ENCODE results near the gene PBRM1. TPM values are rescaled to one million over a fixed set of nuclear protein-coding genes. Genes with fewer than 3 reads are reported as not detected.
"Not testable (repeated sequence)": the region's sequence is repeated elsewhere in the genome, so short reads cannot be mapped to it uniquely, and the experiment has no call there.

Gene PBRM1
- total and polyA plus RNA-seq, 3 donors from 2014 or later: 28.9 to 109 (median 99.8) TPM

DNA sequence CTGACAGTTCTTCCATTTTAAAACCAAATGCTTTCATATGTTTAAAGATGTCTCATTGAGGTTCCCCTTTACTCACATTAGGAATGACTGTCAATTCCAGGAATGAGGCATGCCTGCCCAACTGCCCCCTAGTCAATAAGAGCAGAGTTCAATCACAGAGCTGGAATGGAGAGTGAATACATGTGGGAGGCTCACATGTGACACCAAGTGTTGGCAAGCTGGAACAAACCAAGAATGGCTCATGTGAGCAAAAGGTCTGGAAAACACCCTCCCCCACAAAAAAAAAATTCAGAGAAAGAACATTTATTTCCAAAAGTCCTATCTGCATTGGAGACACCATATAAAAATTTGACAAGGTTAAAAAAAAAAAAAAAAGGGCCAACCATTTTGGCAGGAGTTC is 3.7 kb downstream of the PBRM1 start:
- H3K27me3 ChIP-seq: no peaks in the 10 kb centered on the region
- peak; percentile 79 for DNase-seq
- H3K4me1 ChIP-seq: peaks cover 48% of the 10 kb centered on the region
- H3K9me3 ChIP-seq: no peaks in the 10 kb centered on the region
- no peak for TF ChIP-seq POLR2A (IDR thresholded peaks at IDR 0.05)
- no peak for TF ChIP-seq CTCF (IDR thresholded peaks at IDR 0.05)
- H3K27ac ChIP-seq: peak overlapping the region; percentile 66 to 70
- no peak overlapping the region for H3K4me3 ChIP-seq
- no peaks in the 10 kb centered on the region for H3K36me3 ChIP-seq (ENCODE audit: low read depth, missing control alignments)
- intact Hi-C loops (cut with DNase I; ENCODE audit: low total_unique reads): no loop called here

GRCh38 chr3:52681596-52681995 is 4.1 kb downstream of the PBRM1 start:
- H3K4me3 ChIP-seq: no peak overlapping the region
- no peak for DNase-seq
- intact Hi-C loops (cut with DNase I; ENCODE audit: low total_unique reads): no loop called here
- WGBS, 2 donors: 55% methylated on average over 3 of the region's 3 CpGs
- H3K9me3 ChIP-seq: no peaks in the 10 kb centered on the region
- H3K36me3 ChIP-seq (ENCODE audit: low read depth, missing control alignments): no peaks in the 10 kb centered on the region
- TF ChIP-seq CTCF (IDR thresholded peaks at IDR 0.05): no peak
- TF ChIP-seq POLR2A (IDR thresholded peaks at IDR 0.05): no peak
- no peaks in the 10 kb centered on the region for H3K27me3 ChIP-seq
- peaks cover 45% of the 10 kb centered on the region for H3K4me1 ChIP-seq
- peak overlapping the region; percentile 66 to 70 for H3K27ac ChIP-seq

DNA sequence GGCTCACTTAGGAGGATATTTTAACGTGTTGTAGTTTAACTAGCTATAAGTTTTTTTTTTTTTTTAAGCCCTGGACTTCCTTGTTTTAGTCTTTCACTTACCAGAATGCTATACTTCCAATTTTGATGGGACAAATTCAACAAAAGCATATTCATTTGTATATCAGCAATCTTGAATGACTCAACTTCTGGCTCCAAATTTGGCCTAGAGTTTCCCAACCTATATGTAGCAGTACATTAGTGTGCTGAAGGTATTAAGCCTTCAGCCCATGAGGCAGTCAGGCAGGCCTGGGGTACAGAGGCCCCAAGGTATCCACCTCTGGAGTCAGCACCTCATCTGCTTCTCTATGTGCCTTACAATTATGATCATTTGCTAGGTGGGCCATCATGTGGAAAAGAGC is 5.9 kb downstream of the PBRM1 start:
- intact Hi-C loops (cut with DNase I; ENCODE audit: low total_unique reads): no loop called here
- WGBS, 2 donors: 78 to 84% methylated on average over 1 of the region's 1 CpG
- TF ChIP-seq POLR2A (IDR thresholded peaks at IDR 0.05): no peak
- no peak for TF ChIP-seq CTCF (IDR thresholded peaks at IDR 0.05)
- H3K27ac ChIP-seq: no peak overlapping the region
- H3K27me3 ChIP-seq: no peaks in the 10 kb centered on the region
- H3K4me3 ChIP-seq: no peak overlapping the region
- peaks cover 41% of the 10 kb centered on the region for H3K4me1 ChIP-seq
- H3K9me3 ChIP-seq: no peaks in the 10 kb centered on the region
- no peak for DNase-seq
- no peaks in the 10 kb centered on the region for H3K36me3 ChIP-seq (ENCODE audit: low read depth, missing control alignments)

GRCh38 chr3:52679199-52679538 is 6.5 kb downstream of the PBRM1 start:
- intact Hi-C loops (cut with DNase I; ENCODE audit: low total_unique reads): no loop called here
- Histone ChIP-seq H3K4me1 (peaks cover 35% of the 10 kb centered on the region), H3K36me3 (ENCODE audit: low read depth, missing control alignments) (no peaks in the 10 kb centered on the region), H3K9me3 (no peaks in the 10 kb centered on the region), H3K27ac (no peak overlapping the region), H3K4me3 (no peak overlapping the region), H3K27me3 (no peaks in the 10 kb centered on the region)
- TF ChIP-seq CTCF (IDR thresholded peaks at IDR 0.05) (no peak), POLR2A (IDR thresholded peaks at IDR 0.05) (no peak)
- DNase-seq: no peak
- 87 to 91% methylated on average over 3 of the region's 3 CpGs for WGBS, 2 donors

DNA sequence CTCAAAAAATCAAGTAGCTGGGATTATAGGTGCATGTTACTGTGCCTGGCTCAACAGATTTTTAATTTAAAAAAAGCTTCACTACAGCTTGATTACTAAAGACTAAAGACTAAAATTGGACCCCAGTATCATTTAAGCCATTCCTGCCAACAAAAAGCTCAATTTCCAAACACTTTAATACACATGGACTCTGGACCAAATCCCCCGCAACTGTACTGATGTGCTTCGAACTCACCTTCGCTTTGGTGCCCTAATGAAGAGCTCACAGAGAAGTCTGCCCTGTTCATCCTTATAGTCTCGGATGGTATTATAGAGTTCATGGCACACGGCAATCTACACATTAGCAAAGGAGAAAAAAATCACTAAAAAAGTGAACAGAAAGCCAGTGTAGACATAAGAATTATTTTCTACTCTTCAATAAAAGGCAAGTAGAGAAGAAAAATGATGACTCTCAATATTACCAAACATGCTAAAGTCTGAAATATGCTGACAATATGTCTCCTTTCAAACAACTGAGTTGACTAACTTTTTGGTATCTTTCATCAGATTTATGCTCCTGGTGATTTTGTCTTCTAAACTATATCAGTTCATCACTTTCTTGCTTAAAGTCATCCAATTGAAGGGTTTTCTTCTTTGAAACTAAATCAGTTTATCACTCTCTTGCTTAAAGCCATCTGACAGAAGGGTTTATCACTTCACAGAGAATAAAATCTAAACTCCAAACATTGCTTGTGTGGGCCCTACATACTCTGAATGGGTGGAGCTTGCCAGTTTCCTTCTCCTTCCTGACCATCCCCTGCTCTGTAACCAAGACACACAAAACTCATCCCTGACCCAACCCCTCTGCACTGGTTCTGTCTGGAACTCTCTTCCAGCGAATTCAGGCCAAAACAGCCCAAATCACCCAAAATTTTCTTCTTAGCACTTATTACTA is 7.2 kb downstream of the PBRM1 start:
- peaks cover 30% of the 10 kb centered on the region for H3K4me1 ChIP-seq
- H3K9me3 ChIP-seq: no peaks in the 10 kb centered on the region
- no peak for DNase-seq
- intact Hi-C loops (cut with DNase I; ENCODE audit: low total_unique reads): no loop called here
- no peaks in the 10 kb centered on the region for H3K27me3 ChIP-seq
- no peak overlapping the region for H3K27ac ChIP-seq
- TF ChIP-seq CTCF (IDR thresholded peaks at IDR 0.05): no peak
- no peak for TF ChIP-seq POLR2A (IDR thresholded peaks at IDR 0.05)
- H3K4me3 ChIP-seq: no peak overlapping the region
- WGBS, 2 donors: 95% methylated on average over 6 of the region's 6 CpGs
- H3K36me3 ChIP-seq (ENCODE audit: low read depth, missing control alignments): no peaks in the 10 kb centered on the region

DNA sequence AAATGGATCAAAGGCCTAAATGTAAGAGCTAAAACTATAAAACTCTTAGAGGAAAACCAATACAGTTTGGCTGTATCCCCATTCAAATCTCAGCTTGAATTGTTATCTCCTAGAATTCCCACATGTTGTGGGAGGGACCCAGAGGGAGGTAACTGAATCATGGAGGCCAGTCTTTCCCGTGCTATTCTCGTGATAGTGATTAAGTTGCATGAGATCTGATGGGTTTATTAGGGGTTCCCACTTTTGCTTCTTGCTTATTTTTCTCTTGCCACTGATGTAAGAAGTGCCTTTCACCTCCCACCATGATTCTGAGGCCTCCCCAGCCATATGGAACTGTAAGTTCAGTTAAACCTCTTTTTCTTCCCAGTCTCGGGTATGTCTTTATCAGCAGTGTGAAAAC is 9.5 kb downstream of the PBRM1 start:
- DNase-seq; H3K9me3 ChIP-seq; H3K27me3 ChIP-seq; intact Hi-C loops (cut with DNase I; ENCODE audit: low total_unique reads); H3K4me3 ChIP-seq; H3K36me3 ChIP-seq (ENCODE audit: low read depth, missing control alignments); H3K27ac ChIP-seq: not testable (repeated sequence)
- peaks cover 12% of the 10 kb centered on the region for H3K4me1 ChIP-seq
- WGBS, 2 donors: 57 to 66% methylated on average over 3 of the region's 3 CpGs
